Effector CD4-positive, alpha-beta T cell (primary cell): ENCODE data around the gene EME2.

Source experiments
- DNase-seq: peaks from one replicate; pipeline ENCODE4 v3.0.0-alpha.2; 2020

The EME2 gene

GRCh38 chr16:1745181-1745899 lies 27.3 kb upstream of the EME2 start:
- DNase-seq: no peak

GRCh38 chr16:1745900-1746692 lies 26.5 kb upstream of the EME2 start:
- DNase-seq: no peak

GRCh38 chr16:1746693-1747195 lies 25.9 kb upstream of the EME2 start:
- DNase-seq: no peak

- DNase-seq: no peak
These were observed 24.7 kb upstream of the EME2 start for GRCh38 chr16:1747934-1748333.

GRCh38 chr16:1749152-1750117 lies 23.2 kb upstream of the EME2 start:
- DNase-seq: no peak

GRCh38 chr16:1751946-1752345 lies 20.7 kb upstream of the EME2 start:
- DNase-seq: no peak

GRCh38 chr16:1752853-1753252 lies 19.8 kb upstream of the EME2 start:
- DNase-seq: no peak

GRCh38 chr16:1754204-1754603 lies 18.4 kb upstream of the EME2 start:
- DNase-seq: no peak

GRCh38 chr16:1757714-1758461 lies 14.7 kb upstream of the EME2 start:
- no peak for DNase-seq

- DNase-seq: no peak
These were observed 13.7 kb upstream of the EME2 start for GRCh38 chr16:1758923-1759322.

GRCh38 chr16:1759511-1759910 lies 13.1 kb upstream of the EME2 start:
- DNase-seq: no peak

GRCh38 chr16:1760911-1761310 lies 11.7 kb upstream of the EME2 start:
- no peak for DNase-seq

GRCh38 chr16:1761751-1762150 lies 10.9 kb upstream of the EME2 start:
- no peak for DNase-seq

GRCh38 chr16:1762196-1762878 lies 10.3 kb upstream of the EME2 start:
- DNase-seq: no peak

- DNase-seq: no peak
These were observed 9.6 kb upstream of the EME2 start for GRCh38 chr16:1762879-1763520.

- no peak for DNase-seq
These were observed 8.8 kb upstream of the EME2 start for GRCh38 chr16:1763521-1764511.

GRCh38 chr16:1764971-1765370 lies 7.6 kb upstream of the EME2 start:
- DNase-seq: no peak

GRCh38 chr16:1765826-1766225 lies 6.8 kb upstream of the EME2 start:
- no peak for DNase-seq

GRCh38 chr16:1766231-1766630 lies 6.4 kb upstream of the EME2 start:
- DNase-seq: no peak

- DNase-seq: no peak
These were observed 5.9 kb upstream of the EME2 start for GRCh38 chr16:1766701-1767100.
